Kidney (tissue), 14 donors: ENCODE data around the gene SH3RF3. TPM values are rescaled to one million over a fixed set of nuclear protein-coding genes. Genes with fewer than 3 reads are reported as not detected.
A peak's percentile ranks its signal among the peaks of the same experiment; 100 is the strongest.

Source experiments
- DNase-seq, 5 donors: peaks; one replicate each; pipeline ENCODE4 v3.0.0-alpha.2; 2013 to 2020
- FAIRE-seq: peaks from 2 replicates; lab custom pipeline; 2012; peaks lifted over from hg19 to GRCh38; lab: Jason Lieb, UNC
- H3K27ac ChIP-seq, 2 donors: one replicate each; pipeline ENCODE4 v1.7.0; 2013; ENCODE audit warnings: low read depth in 2 of 2, low read length in 2 of 2, inconsistent platforms in 1 of 2
- H3K27me3 ChIP-seq: one replicate; pipeline ENCODE4 v1.7.1; 2013; ENCODE audit warnings: low read length, inconsistent platforms; ENCODE audit not compliant: control insufficient read depth, insufficient read depth
- H3K36me3 ChIP-seq, 3 donors: one replicate each; pipeline versions ENCODE4 v1.7.0 to v1.7.1; 2013; ENCODE audit warnings: low read length in 3 of 3, control low read depth in 1 of 3, inconsistent platforms in 1 of 3; ENCODE audit not compliant: insufficient read depth in 3 of 3, control insufficient read depth in 2 of 3
- H3K4me1 ChIP-seq, 3 donors: one replicate each; pipeline versions ENCODE4 v1.7.0 to v1.7.1; 2013; ENCODE audit warnings: low read length in 3 of 3, inconsistent platforms in 1 of 3, low read depth in 1 of 3; ENCODE audit not compliant: control insufficient read depth in 2 of 3, insufficient read depth in 2 of 3
- H3K4me3 ChIP-seq, 3 donors: one replicate each; pipeline versions ENCODE4 v1.7.0 to v1.8.1; 2013; ENCODE audit warnings: low read length in 3 of 3, control low read depth in 1 of 3, inconsistent platforms in 1 of 3
- H3K9ac ChIP-seq, 3 donors: one replicate each; pipeline versions ENCODE4 v1.7.0 to v1.7.1; 2013; ENCODE audit warnings: low read length in 3 of 3, control low read depth in 1 of 3, inconsistent platforms in 1 of 3
- H3K9me3 ChIP-seq, 3 donors: one replicate each; pipeline versions ENCODE4 v1.7.0 to v1.7.1; 2013; ENCODE audit warnings: low read length in 3 of 3, control low read depth in 1 of 3, inconsistent platforms in 1 of 3; ENCODE audit not compliant: control insufficient read depth in 2 of 3, insufficient read depth in 1 of 3
- CTCF ChIP-seq: IDR thresholded peaks from 3 replicates; pipeline ENCODE4 v1.5.1; 2012; ENCODE audit warnings: mild to moderate bottlenecking, moderate library complexity, borderline replicate concordance; ENCODE audit not compliant: insufficient read depth; ENCODE audit errors: extremely low read depth
- intact Hi-C: fragments of 100-400 bp; cut with DNase I; formaldehyde crosslinking; loops from one replicate; pipeline ENCODE4 v1.11.1; 2022
- polyA plus RNA-seq: library from polyadenylated mRNA; stranded (reverse); fragments of 350-450 nt; fragmentation: Illumina TruSeq; extraction: RNeasy Lipid Tissue Mini Kit (QIAGEN cat#74804); gene quantifications from one replicate; pipeline ENCODE4 v1.2.3, GENCODE V29; 2014; ENCODE audit warnings: low read depth, low replicate concordance; ENCODE audit not compliant: insufficient read depth
- total RNA-seq: library from RNA; stranded (reverse); fragmentation: NEBNext Ultra II Directional; extraction: Animal tissue kit (Norgen Biotek cat#: 25700); gene quantifications from one replicate; pipeline ENCODE4 v1.2.1, GENCODE V29; 2021
- donor health status: control.
- donor health status: control.
- donor health status: control.
- donor health status: control.
- donor health status: control.
- donor health status: DM: yes; HTN: yes; CAD: no.
- donor health status: Normal renal cell carcinoma (clear cell type).

Gene SH3RF3
- total and polyA plus RNA-seq, 2 donors from 2014 or later, result 1.7 to 10.7 TPM

DNA sequence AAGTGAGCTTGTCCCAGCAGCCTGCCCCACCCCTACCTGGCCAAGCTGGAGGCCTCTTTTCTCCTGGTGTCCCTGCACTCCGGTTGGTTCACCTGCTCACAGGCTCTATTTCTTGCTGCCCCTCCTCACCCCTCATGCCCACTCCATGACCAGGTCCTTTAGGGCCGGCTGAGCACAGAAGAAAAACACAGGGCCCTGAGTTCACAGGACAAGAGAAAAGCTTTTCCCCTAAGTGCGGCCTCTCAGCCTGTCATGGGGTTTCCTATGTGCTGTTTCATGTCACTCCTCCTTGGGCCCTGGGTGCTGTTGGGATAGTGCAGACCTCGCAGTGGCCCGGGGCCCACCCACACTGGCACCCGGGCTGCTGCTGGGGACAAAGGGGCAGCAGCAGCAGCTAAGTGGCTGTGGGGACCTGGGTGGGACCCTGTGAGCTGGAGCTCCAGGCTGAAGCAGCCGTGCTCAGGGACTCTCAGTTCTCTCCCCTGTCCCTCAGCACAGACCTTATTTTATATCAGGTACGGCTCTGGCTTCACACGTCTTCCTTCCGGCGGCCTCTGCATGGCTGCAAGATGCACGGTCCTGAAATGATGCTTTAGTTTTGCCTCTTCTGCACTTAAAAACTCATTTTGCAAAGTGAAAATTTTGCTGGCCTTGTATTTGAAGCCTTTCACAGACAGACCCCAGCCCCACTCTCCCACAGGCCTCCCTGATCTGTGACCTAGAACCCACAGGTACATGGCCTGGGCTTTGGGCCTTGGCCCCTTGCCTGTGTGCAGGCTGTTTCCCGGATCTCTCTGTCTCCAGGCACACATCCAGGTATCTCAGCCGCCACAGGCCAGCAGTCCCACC lies 71.8 kb downstream of the SH3RF3 start:
- no peak for TF ChIP-seq CTCF
- no peaks in the 10 kb centered on the region for H3K9me3 ChIP-seq
- no peaks in the 10 kb centered on the region for H3K36me3 ChIP-seq
- DNase-seq, result no peak
- no peak overlapping the region for H3K4me3 ChIP-seq
- no peak for FAIRE-seq
- no peak overlapping the region for H3K27ac ChIP-seq
- no peak overlapping the region for H3K9ac ChIP-seq
- H3K27me3 ChIP-seq, result no peaks in the 10 kb centered on the region
- peaks cover 0 to 11% (median 9%) of the 10 kb centered on the region in 3 donors for H3K4me1 ChIP-seq
- intact Hi-C loops, result no loop called here

- intact Hi-C loops, result no loop called here
- FAIRE-seq, result no peak
- H3K27ac ChIP-seq, result no peak overlapping the region
- H3K4me1 ChIP-seq, result peaks cover 0 to 7% (median 6%) of the 10 kb centered on the region in 3 donors
- no peaks in the 10 kb centered on the region for H3K9me3 ChIP-seq
- H3K9ac ChIP-seq, result no peak overlapping the region
- no peaks in the 10 kb centered on the region for H3K27me3 ChIP-seq
- no peak for TF ChIP-seq CTCF
- no peaks in the 10 kb centered on the region for H3K36me3 ChIP-seq
- no peak overlapping the region for H3K4me3 ChIP-seq
- peak in 2 of 5 donors; percentile 37 to 41 for DNase-seq
Observed at GRCh38 chr2:109201465-109202327, 72.7 kb downstream of the SH3RF3 start.

GRCh38 chr2:109202486-109202885 lies 73.5 kb downstream of the SH3RF3 start:
- Histone ChIP-seq H3K4me3 (no peak overlapping the region), H3K27ac (no peak overlapping the region), H3K27me3 (no peaks in the 10 kb centered on the region), H3K9me3 (no peaks in the 10 kb centered on the region), H3K36me3 (no peaks in the 10 kb centered on the region), H3K4me1 (peaks cover 0 to 7% (median 0%) of the 10 kb centered on the region in 3 donors), H3K9ac (no peak overlapping the region)
- no peak for TF ChIP-seq CTCF
- FAIRE-seq, result no peak
- intact Hi-C loops, result no loop called here
- no peak for DNase-seq
